Measurements from ENCODE around the gene SDHB.

The SDHB gene

GRCh38 chr1:16977377-16977776, 76.5 kb downstream of the SDHB start:
- no peak overlapping the region for H3K4me3 ChIP-seq (ENCODE audit: control insufficient read depth, low read depth, low read length)
- DNase-seq (ENCODE audit: low read depth), result no peak
- TF ChIP-seq CTCF (conservative IDR thresholded peaks at IDR 0.05; ENCODE audit: control insufficient read depth, insufficient read depth, low read depth, low read length), result no peak

GRCh38 chr1:16976966-16977365, 76.9 kb downstream of the SDHB start:
- TF ChIP-seq CTCF (conservative IDR thresholded peaks at IDR 0.05; ENCODE audit: control insufficient read depth, insufficient read depth, low read depth, low read length), result no peak
- no peak overlapping the region for H3K4me3 ChIP-seq (ENCODE audit: control insufficient read depth, low read depth, low read length)
- DNase-seq (ENCODE audit: low read depth), result no peak

GRCh38 chr1:16975838-16976237, 78.0 kb downstream of the SDHB start:
- TF ChIP-seq CTCF (conservative IDR thresholded peaks at IDR 0.05; ENCODE audit: control insufficient read depth, insufficient read depth, low read depth, low read length), result no peak

GRCh38 chr1:16975211-16975610, 78.6 kb downstream of the SDHB start:
- DNase-seq (ENCODE audit: low read depth), result no peak
- no peak for TF ChIP-seq CTCF (conservative IDR thresholded peaks at IDR 0.05; ENCODE audit: control insufficient read depth, insufficient read depth, low read depth, low read length)
- no peak overlapping the region for H3K4me3 ChIP-seq (ENCODE audit: control insufficient read depth, low read depth, low read length)

More at GRCh38 chr1:16975838-16976237, 78.0 kb downstream of the SDHB start:
- no peak for DNase-seq (ENCODE audit: low read depth)
- no peak overlapping the region for H3K4me3 ChIP-seq (ENCODE audit: control insufficient read depth, low read depth, low read length)

GRCh38 chr1:16973215-16973614, 80.6 kb downstream of the SDHB start:
- no peak for TF ChIP-seq CTCF (conservative IDR thresholded peaks at IDR 0.05; ENCODE audit: control insufficient read depth, insufficient read depth, low read depth, low read length)
- DNase-seq (ENCODE audit: low read depth), result no peak
- no peak overlapping the region for H3K4me3 ChIP-seq (ENCODE audit: control insufficient read depth, low read depth, low read length)

- TF ChIP-seq CTCF (conservative IDR thresholded peaks at IDR 0.05; ENCODE audit: control insufficient read depth, insufficient read depth, low read depth, low read length), result no peak
- H3K4me3 ChIP-seq (ENCODE audit: control insufficient read depth, low read depth, low read length), result no peak overlapping the region
- DNase-seq (ENCODE audit: low read depth), result no peak
Observed at GRCh38 chr1:16972189-16972895, 81.5 kb downstream of the SDHB start.
